Astrocyte of the spinal cord (primary cell): ENCODE data around the gene CAMSAP3.

Experiments used
- DNase-seq: peaks from one replicate; pipeline ENCODE4 v3.0.0; 2011; ENCODE audit warnings: low read depth, low spot score
- H3K4me3 ChIP-seq: 2 replicates; pipeline ENCODE4 v1.5.1; 2011; ENCODE audit warnings: low read depth, mild to moderate bottlenecking, low read length, moderate library complexity
- in situ Hi-C: cut with HindIII; loops from 2 replicates; pipeline ENCODE4 v1.10.0; 2017; ENCODE audit warnings: low sequenced_read_pairs
- TF ChIP-seq, protein P1 (sequence below): IDR thresholded peaks from 2 replicates; pipeline ENCODE4 v1.5.1; 2012; ENCODE audit warnings: low read depth, mild to moderate bottlenecking, low read length, inconsistent platforms

CAMSAP3 gene

DNA sequence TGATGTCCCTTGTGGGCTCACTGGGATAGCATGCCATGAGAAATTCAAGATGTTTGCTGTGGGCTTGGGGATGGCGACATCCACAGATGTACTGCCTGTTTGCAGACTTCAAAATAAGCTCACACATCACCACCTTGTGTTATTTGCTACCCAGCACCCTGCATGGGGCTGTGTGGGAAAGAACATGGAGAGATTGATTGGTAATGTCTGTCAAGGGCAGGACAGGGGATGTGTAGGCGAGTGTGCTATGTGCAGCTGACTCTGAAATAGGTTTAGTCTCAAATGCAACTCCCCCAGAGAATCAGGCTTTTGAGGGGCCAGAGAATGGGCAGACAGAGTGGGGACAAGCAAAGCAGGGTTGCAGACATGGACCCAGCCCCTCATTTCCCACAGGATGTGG is 35.4 kb upstream of the CAMSAP3 start:
- TF ChIP-seq, protein P1, sequence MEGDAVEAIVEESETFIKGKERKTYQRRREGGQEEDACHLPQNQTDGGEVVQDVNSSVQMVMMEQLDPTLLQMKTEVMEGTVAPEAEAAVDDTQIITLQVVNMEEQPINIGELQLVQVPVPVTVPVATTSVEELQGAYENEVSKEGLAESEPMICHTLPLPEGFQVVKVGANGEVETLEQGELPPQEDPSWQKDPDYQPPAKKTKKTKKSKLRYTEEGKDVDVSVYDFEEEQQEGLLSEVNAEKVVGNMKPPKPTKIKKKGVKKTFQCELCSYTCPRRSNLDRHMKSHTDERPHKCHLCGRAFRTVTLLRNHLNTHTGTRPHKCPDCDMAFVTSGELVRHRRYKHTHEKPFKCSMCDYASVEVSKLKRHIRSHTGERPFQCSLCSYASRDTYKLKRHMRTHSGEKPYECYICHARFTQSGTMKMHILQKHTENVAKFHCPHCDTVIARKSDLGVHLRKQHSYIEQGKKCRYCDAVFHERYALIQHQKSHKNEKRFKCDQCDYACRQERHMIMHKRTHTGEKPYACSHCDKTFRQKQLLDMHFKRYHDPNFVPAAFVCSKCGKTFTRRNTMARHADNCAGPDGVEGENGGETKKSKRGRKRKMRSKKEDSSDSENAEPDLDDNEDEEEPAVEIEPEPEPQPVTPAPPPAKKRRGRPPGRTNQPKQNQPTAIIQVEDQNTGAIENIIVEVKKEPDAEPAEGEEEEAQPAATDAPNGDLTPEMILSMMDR, result no peak
- in situ Hi-C loops, result no loop called here
- H3K4me3 ChIP-seq, result no peak overlapping the region
- DNase-seq, result no peak

GRCh38 chr19:7561325-7561724 is 34.3 kb upstream of the CAMSAP3 start:
- in situ Hi-C loops, result no loop called here
- H3K4me3 ChIP-seq, result no peak overlapping the region
- no peak for DNase-seq
- TF ChIP-seq, protein P1, result no peak

- TF ChIP-seq, protein P1, result no peak
- no peak for DNase-seq
- H3K4me3 ChIP-seq, result no peak overlapping the region
- in situ Hi-C loops, result no loop called here
Measured at GRCh38 chr19:7562646-7563393, 32.8 kb upstream of the CAMSAP3 start.

GRCh38 chr19:7564866-7565265 is 30.8 kb upstream of the CAMSAP3 start:
- DNase-seq, result no peak
- H3K4me3 ChIP-seq, result no peak overlapping the region
- in situ Hi-C loops, result no loop called here
- TF ChIP-seq, protein P1, result no peak

DNA sequence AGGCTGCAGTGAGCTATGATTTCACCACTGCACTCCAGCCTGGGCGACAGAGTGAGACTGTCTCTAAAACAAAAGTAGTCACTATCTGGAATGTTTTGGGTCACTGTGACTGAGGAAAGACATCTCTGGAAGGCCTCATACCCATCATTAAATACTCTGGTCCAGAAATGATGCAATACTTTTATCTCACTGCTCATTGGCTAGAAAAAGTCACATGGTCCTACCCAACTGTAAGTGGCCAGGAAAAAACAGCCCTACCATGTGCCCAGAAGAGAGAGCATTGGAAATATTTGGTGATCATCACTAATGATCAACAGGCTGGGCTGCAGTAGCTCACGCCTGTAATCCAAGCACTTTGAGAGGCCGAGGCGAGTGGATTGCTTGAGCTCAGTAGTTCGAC is 30.3 kb upstream of the CAMSAP3 start:
- in situ Hi-C loops, result no loop called here
- H3K4me3 ChIP-seq, result no peak overlapping the region
- TF ChIP-seq, protein P1, result no peak

DNA sequence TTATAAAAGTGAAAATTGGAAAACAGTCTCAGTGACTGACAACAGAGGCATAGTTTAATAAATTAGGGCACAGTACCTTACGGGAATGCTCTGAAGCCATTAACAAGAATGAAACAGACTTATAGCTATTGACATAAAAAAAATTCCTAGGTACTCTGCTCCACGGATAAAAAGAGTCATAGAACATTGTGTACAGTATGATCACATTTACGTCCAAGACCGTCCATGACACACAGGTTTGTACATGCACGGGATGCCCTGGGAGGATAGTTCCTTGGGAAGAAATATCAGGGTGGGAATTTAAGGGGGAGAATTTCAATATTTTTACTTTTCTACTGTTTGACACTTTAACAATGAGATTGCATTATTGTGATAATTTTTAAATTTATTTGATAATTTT is 24.9 kb upstream of the CAMSAP3 start:
- H3K4me3 ChIP-seq, result no peak overlapping the region
- DNase-seq, result no peak
- in situ Hi-C loops, result no loop called here
- TF ChIP-seq, protein P1, result no peak

More for the DNA sequence above, 30.3 kb upstream of the CAMSAP3 start:
- no peak for DNase-seq
